Measurements from ENCODE around the gene C11orf68.

The C11orf68 gene

GRCh38 chr11:65944767-65945166, 25.9 kb upstream of the C11orf68 start:
- no peak overlapping the region for H3K4me3 ChIP-seq (ENCODE audit: low read depth, low read length)

- no peak overlapping the region for H3K4me3 ChIP-seq (ENCODE audit: low read depth, low read length)
Observed at GRCh38 chr11:65944191-65944590, 25.3 kb upstream of the C11orf68 start.

- H3K4me3 ChIP-seq (ENCODE audit: low read depth, low read length): no peak overlapping the region
Observed at GRCh38 chr11:65942531-65942930, 23.7 kb upstream of the C11orf68 start.

- H3K4me3 ChIP-seq (ENCODE audit: low read depth, low read length): no peak overlapping the region
Observed at GRCh38 chr11:65941720-65942310, 23.0 kb upstream of the C11orf68 start.

- H3K4me3 ChIP-seq (ENCODE audit: low read depth, low read length): no peak overlapping the region
Observed at GRCh38 chr11:65937766-65938165, 18.9 kb upstream of the C11orf68 start.

GRCh38 chr11:65934014-65934413, 15.2 kb upstream of the C11orf68 start:
- no peak overlapping the region for H3K4me3 ChIP-seq (ENCODE audit: low read depth, low read length)

- no peak overlapping the region for H3K4me3 ChIP-seq (ENCODE audit: low read depth, low read length)
Observed at GRCh38 chr11:65932558-65932919, 13.7 kb upstream of the C11orf68 start.

GRCh38 chr11:65931773-65932557, 13.1 kb upstream of the C11orf68 start:
- no peak overlapping the region for H3K4me3 ChIP-seq (ENCODE audit: low read depth, low read length)

- no peak overlapping the region for H3K4me3 ChIP-seq (ENCODE audit: low read depth, low read length)
Observed at GRCh38 chr11:65928667-65929066, 9.8 kb upstream of the C11orf68 start.

GRCh38 chr11:65927904-65928397, 9.1 kb upstream of the C11orf68 start:
- no peak overlapping the region for H3K4me3 ChIP-seq (ENCODE audit: low read depth, low read length)

GRCh38 chr11:65925397-65925796, 6.5 kb upstream of the C11orf68 start:
- no peak overlapping the region for H3K4me3 ChIP-seq (ENCODE audit: low read depth, low read length)

- no peak overlapping the region for H3K4me3 ChIP-seq (ENCODE audit: low read depth, low read length)
Observed at GRCh38 chr11:65922565-65922964, 3.7 kb upstream of the C11orf68 start.

- H3K4me3 ChIP-seq (ENCODE audit: low read depth, low read length): no peak overlapping the region
Observed at GRCh38 chr11:65921876-65922275, 3.0 kb upstream of the C11orf68 start.

GRCh38 chr11:65921033-65921555, 2.2 kb upstream of the C11orf68 start:
- no peak overlapping the region for H3K4me3 ChIP-seq (ENCODE audit: low read depth, low read length)

- H3K4me3 ChIP-seq (ENCODE audit: low read depth, low read length): peak overlapping the region; percentile 70
Observed at GRCh38 chr11:65920372-65920802, 1.5 kb upstream of the C11orf68 start.

- peak overlapping the region; percentile 70 for H3K4me3 ChIP-seq (ENCODE audit: low read depth, low read length)
Observed at GRCh38 chr11:65919573-65920371, 910 bp upstream of the C11orf68 start.

GRCh38 chr11:65919141-65919572, 295 bp upstream of the C11orf68 start, which contains the start of gene DRAP1:
TSS of gene DRAP1 (plus strand) at chr11:65919426. CDS start at chr11:65919502, 76 bp downstream.
- H3K4me3 ChIP-seq (ENCODE audit: low read depth, low read length): peak within 1 kb of the TSS; percentile 86

- peak overlapping the region; percentile 86 for H3K4me3 ChIP-seq (ENCODE audit: low read depth, low read length)
Observed at GRCh38 chr11:65917434-65918210, 1.2 kb downstream of the C11orf68 start.

- H3K4me3 ChIP-seq (ENCODE audit: low read depth, low read length): no peak overlapping the region
Observed at GRCh38 chr11:65917077-65917433, 1.8 kb downstream of the C11orf68 start.

- no peak overlapping the region for H3K4me3 ChIP-seq (ENCODE audit: low read depth, low read length)
Observed at GRCh38 chr11:65916391-65916790, 2.5 kb downstream of the C11orf68 start.

All from iPS-11a (cell line).